GM12865 (cell line): Measurements from ENCODE around the gene RHBDF2.
"Not testable (repeated sequence)": the region's sequence is repeated elsewhere in the genome, so short reads cannot be mapped to it uniquely, and the experiment has no call there.

Source experiments
- DNase-seq: peaks from one replicate; pipeline ENCODE4 v3.0.0; 2010; ENCODE audit warnings: low read depth
- H3K4me3 ChIP-seq: 2 replicates; pipeline ENCODE4 v1.5.1; 2011; ENCODE audit warnings: mild to moderate bottlenecking, low read depth, low read length, control low read depth
- CTCF ChIP-seq: IDR thresholded peaks from 2 replicates; pipeline ENCODE4 v1.5.1; 2011; ENCODE audit warnings: low read length, control low read depth, low read depth, inconsistent platforms; ENCODE audit not compliant: insufficient read depth; ENCODE audit errors: missing control alignments

RHBDF2 gene

GRCh38 chr17:76537578-76538280 is 36.5 kb upstream of the RHBDF2 start, which contains the start of gene CYGB:
TSS of gene CYGB (minus strand) at chr17:76537709. CDS start at chr17:76537542, 167 bp downstream.
- TF ChIP-seq CTCF, result no peak

GRCh38 chr17:76537288-76537577 is 36.0 kb upstream of the RHBDF2 start:
- no peak overlapping the region for H3K4me3 ChIP-seq
- DNase-seq, result no peak
- TF ChIP-seq CTCF, result no peak

More at GRCh38 chr17:76537578-76538280, 36.5 kb upstream of the RHBDF2 start, which contains the start of gene CYGB:
- no peak for DNase-seq
- no peak within 1 kb of the TSS for H3K4me3 ChIP-seq

- H3K4me3 ChIP-seq, result no peak overlapping the region
- TF ChIP-seq CTCF, result no peak
- DNase-seq, result no peak
These were observed 35.5 kb upstream of the RHBDF2 start for GRCh38 chr17:76536511-76537287.

- DNase-seq, result no peak
- no peak overlapping the region for H3K4me3 ChIP-seq
- no peak for TF ChIP-seq CTCF
These were observed 34.7 kb upstream of the RHBDF2 start for GRCh38 chr17:76535788-76536510.

GRCh38 chr17:76534831-76535732 is 33.9 kb upstream of the RHBDF2 start:
- TF ChIP-seq CTCF, result no peak
- H3K4me3 ChIP-seq, result no peak overlapping the region
- DNase-seq, result no peak

GRCh38 chr17:76533640-76534359 is 32.6 kb upstream of the RHBDF2 start:
- DNase-seq, H3K4me3 ChIP-seq: not testable (repeated sequence)
